ENCODE measurements around the gene RPS6KC1.
"Not testable (repeated sequence)": the region's sequence is repeated elsewhere in the genome, so short reads cannot be mapped to it uniquely, and the experiment has no call there.

The RPS6KC1 gene

GRCh38 chr1:213159376-213159775 is 108.3 kb downstream of the RPS6KC1 start:
- no peak for DNase-seq (ENCODE audit: low read depth)

- DNase-seq (ENCODE audit: low read depth), result not testable (repeated sequence)
Measured at GRCh38 chr1:213160442-213160841, 109.4 kb downstream of the RPS6KC1 start.

- DNase-seq (ENCODE audit: low read depth), result no peak
Measured at GRCh38 chr1:213162338-213162737, 111.3 kb downstream of the RPS6KC1 start.

GRCh38 chr1:213162862-213163261 is 111.8 kb downstream of the RPS6KC1 start:
- DNase-seq (ENCODE audit: low read depth), result no peak

- DNase-seq (ENCODE audit: low read depth), result no peak
Measured at GRCh38 chr1:213163278-213163711, 112.3 kb downstream of the RPS6KC1 start.

GRCh38 chr1:213164561-213164960 is 113.5 kb downstream of the RPS6KC1 start:
- no peak for DNase-seq (ENCODE audit: low read depth)

- DNase-seq (ENCODE audit: low read depth), result no peak
Measured at GRCh38 chr1:213166852-213167251, 115.8 kb downstream of the RPS6KC1 start.

GRCh38 chr1:213171711-213172110 is 120.7 kb downstream of the RPS6KC1 start:
- no peak for DNase-seq (ENCODE audit: low read depth)

GRCh38 chr1:213176341-213176740 is 125.3 kb downstream of the RPS6KC1 start:
- no peak for DNase-seq (ENCODE audit: low read depth)

GRCh38 chr1:213179784-213180183 is 128.7 kb downstream of the RPS6KC1 start:
- DNase-seq (ENCODE audit: low read depth), result no peak

GRCh38 chr1:213180833-213181232 is 129.8 kb downstream of the RPS6KC1 start:
- no peak for DNase-seq (ENCODE audit: low read depth)

GRCh38 chr1:213183036-213183672 is 132.1 kb downstream of the RPS6KC1 start:
- no peak for DNase-seq (ENCODE audit: low read depth)

GRCh38 chr1:213186168-213186567 is 135.1 kb downstream of the RPS6KC1 start:
- DNase-seq (ENCODE audit: low read depth), result no peak

- no peak for DNase-seq (ENCODE audit: low read depth)
Measured at GRCh38 chr1:213192026-213192425, 141.0 kb downstream of the RPS6KC1 start.

- no peak for DNase-seq (ENCODE audit: low read depth)
Measured at GRCh38 chr1:213194383-213194782, 143.3 kb downstream of the RPS6KC1 start.

- no peak for DNase-seq (ENCODE audit: low read depth)
Measured at GRCh38 chr1:213194855-213195254, 143.8 kb downstream of the RPS6KC1 start.

- not testable (repeated sequence) for DNase-seq (ENCODE audit: low read depth)
Measured at GRCh38 chr1:213196328-213197054, 145.4 kb downstream of the RPS6KC1 start.

GRCh38 chr1:213200630-213201029 is 149.6 kb downstream of the RPS6KC1 start:
- DNase-seq (ENCODE audit: low read depth), result no peak

GRCh38 chr1:213201380-213202155 is 150.5 kb downstream of the RPS6KC1 start:
- no peak for DNase-seq (ENCODE audit: low read depth)

- DNase-seq (ENCODE audit: low read depth), result no peak
Measured at GRCh38 chr1:213211201-213211600, 160.2 kb downstream of the RPS6KC1 start.

GRCh38 chr1:213219076-213219475 is 168.0 kb downstream of the RPS6KC1 start:
- not testable (repeated sequence) for DNase-seq (ENCODE audit: low read depth)

- DNase-seq (ENCODE audit: low read depth), result no peak
Measured at GRCh38 chr1:213221209-213221608, 170.2 kb downstream of the RPS6KC1 start.

GRCh38 chr1:213227458-213227857 is 176.4 kb downstream of the RPS6KC1 start:
- DNase-seq (ENCODE audit: low read depth), result no peak
